Measurements from ENCODE around the gene LRP1B. TPM values are rescaled to one million over a fixed set of nuclear protein-coding genes. Genes with fewer than 3 reads are reported as not detected.

LRP1B gene
- total RNA-seq, 1 donor from 2014 or later, result 0.54 TPM

GRCh38 chr2:141806090-141806489 lies 324.7 kb downstream of the LRP1B start:
- H3K4me1 Mint-ChIP-seq, result no peaks in the 10 kb centered on the region
- no peak overlapping the region for H3K4me3 Mint-ChIP-seq
- no peaks in the 10 kb centered on the region for H3K27me3 Mint-ChIP-seq (ENCODE audit: low read depth)
- no peak for DNase-seq (ENCODE audit: low read depth, low spot score)
- peaks cover 3% of the 10 kb centered on the region for H3K9me3 Mint-ChIP-seq
- H3K27ac Mint-ChIP-seq (ENCODE audit: unreplicated experiment), result no peak overlapping the region
- no peak for TF ChIP-seq CTCF (conservative IDR thresholded peaks at IDR 0.05)
- H3K36me3 Mint-ChIP-seq (ENCODE audit: low read depth), result no peaks in the 10 kb centered on the region

GRCh38 chr2:141805302-141805701 lies 325.5 kb downstream of the LRP1B start:
- Mint-ChIP-seq H3K27ac (ENCODE audit: unreplicated experiment) (no peak overlapping the region), H3K36me3 (ENCODE audit: low read depth) (no peaks in the 10 kb centered on the region), H3K27me3 (ENCODE audit: low read depth) (no peaks in the 10 kb centered on the region), H3K9me3 (peaks cover 3% of the 10 kb centered on the region), H3K4me1 (no peaks in the 10 kb centered on the region), H3K4me3 (no peak overlapping the region)
- TF ChIP-seq CTCF (conservative IDR thresholded peaks at IDR 0.05), result no peak
- no peak for DNase-seq (ENCODE audit: low read depth, low spot score)

- no peaks in the 10 kb centered on the region for H3K9me3 Mint-ChIP-seq
- DNase-seq (ENCODE audit: low read depth, low spot score), result no peak
- no peaks in the 10 kb centered on the region for H3K4me1 Mint-ChIP-seq
- no peak overlapping the region for H3K27ac Mint-ChIP-seq (ENCODE audit: unreplicated experiment)
- no peaks in the 10 kb centered on the region for H3K36me3 Mint-ChIP-seq (ENCODE audit: low read depth)
- no peak for TF ChIP-seq CTCF (conservative IDR thresholded peaks at IDR 0.05)
- H3K4me3 Mint-ChIP-seq, result no peak overlapping the region
- no peaks in the 10 kb centered on the region for H3K27me3 Mint-ChIP-seq (ENCODE audit: low read depth)
These were observed 334.4 kb downstream of the LRP1B start for GRCh38 chr2:141796449-141796848.

GRCh38 chr2:141791521-141791920 lies 339.3 kb downstream of the LRP1B start:
- Mint-ChIP-seq H3K27me3 (ENCODE audit: low read depth) (no peaks in the 10 kb centered on the region), H3K4me3 (no peak overlapping the region), H3K9me3 (no peaks in the 10 kb centered on the region), H3K4me1 (no peaks in the 10 kb centered on the region), H3K36me3 (ENCODE audit: low read depth) (no peaks in the 10 kb centered on the region), H3K27ac (ENCODE audit: unreplicated experiment) (no peak overlapping the region)
- no peak for TF ChIP-seq CTCF (conservative IDR thresholded peaks at IDR 0.05)
- DNase-seq (ENCODE audit: low read depth, low spot score), result no peak

GRCh38 chr2:141782574-141782973 lies 348.2 kb downstream of the LRP1B start:
- no peaks in the 10 kb centered on the region for H3K36me3 Mint-ChIP-seq (ENCODE audit: low read depth)
- no peak overlapping the region for H3K4me3 Mint-ChIP-seq

More at GRCh38 chr2:141782574-141782973, 348.2 kb downstream of the LRP1B start:
- no peaks in the 10 kb centered on the region for H3K9me3 Mint-ChIP-seq
- no peak for TF ChIP-seq CTCF (conservative IDR thresholded peaks at IDR 0.05)
- no peaks in the 10 kb centered on the region for H3K4me1 Mint-ChIP-seq
- no peak for DNase-seq (ENCODE audit: low read depth, low spot score)
- H3K27ac Mint-ChIP-seq (ENCODE audit: unreplicated experiment), result no peak overlapping the region
- H3K27me3 Mint-ChIP-seq (ENCODE audit: low read depth), result peaks cover 2% of the 10 kb centered on the region

All from neural crest cell (in vitro differentiated cells).